ENCODE data around the gene VIPAS39.

DNA sequence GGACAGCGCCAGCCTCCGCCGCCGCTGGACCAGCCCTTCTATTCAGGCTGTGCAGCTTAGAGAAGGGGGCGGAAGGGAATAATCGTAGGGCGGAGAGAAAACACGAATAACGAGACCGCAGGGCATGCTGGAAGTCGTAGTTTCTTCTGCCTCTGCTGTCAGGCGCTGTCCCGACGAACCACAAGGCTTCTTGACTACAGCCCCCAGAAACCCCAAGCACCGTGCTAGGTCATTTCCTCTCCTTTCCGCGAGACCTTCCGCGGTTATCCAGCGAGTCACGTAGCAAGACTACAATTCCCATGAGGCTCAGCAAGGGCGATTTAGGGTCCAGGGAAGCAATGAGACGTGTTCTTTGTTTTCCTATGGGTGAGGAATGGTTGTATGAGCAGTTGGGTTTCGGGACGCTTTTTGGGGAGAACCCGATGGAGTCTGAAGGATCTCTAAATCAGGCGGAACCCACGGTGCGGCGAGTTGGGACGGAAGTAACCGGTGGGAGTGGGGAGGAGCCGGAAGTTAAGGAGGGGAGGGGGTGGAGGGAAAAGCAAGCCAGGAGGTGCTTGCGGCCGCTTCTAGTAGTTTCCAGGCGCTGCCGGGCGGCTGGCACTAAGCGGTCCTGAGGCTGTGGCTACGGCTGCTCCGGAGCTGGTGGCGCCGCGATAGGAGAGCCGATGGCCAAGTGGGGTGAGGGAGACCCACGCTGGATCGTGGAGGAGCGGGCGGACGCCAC is at the start of gene VIPAS39, which contains the start of gene AHSA1:
- TF ChIP-seq, protein P1, sequence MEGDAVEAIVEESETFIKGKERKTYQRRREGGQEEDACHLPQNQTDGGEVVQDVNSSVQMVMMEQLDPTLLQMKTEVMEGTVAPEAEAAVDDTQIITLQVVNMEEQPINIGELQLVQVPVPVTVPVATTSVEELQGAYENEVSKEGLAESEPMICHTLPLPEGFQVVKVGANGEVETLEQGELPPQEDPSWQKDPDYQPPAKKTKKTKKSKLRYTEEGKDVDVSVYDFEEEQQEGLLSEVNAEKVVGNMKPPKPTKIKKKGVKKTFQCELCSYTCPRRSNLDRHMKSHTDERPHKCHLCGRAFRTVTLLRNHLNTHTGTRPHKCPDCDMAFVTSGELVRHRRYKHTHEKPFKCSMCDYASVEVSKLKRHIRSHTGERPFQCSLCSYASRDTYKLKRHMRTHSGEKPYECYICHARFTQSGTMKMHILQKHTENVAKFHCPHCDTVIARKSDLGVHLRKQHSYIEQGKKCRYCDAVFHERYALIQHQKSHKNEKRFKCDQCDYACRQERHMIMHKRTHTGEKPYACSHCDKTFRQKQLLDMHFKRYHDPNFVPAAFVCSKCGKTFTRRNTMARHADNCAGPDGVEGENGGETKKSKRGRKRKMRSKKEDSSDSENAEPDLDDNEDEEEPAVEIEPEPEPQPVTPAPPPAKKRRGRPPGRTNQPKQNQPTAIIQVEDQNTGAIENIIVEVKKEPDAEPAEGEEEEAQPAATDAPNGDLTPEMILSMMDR (IDR thresholded peaks at IDR 0.05; ENCODE audit: low read length), result no peak
- TF ChIP-seq EZH2 (optimal IDR thresholded peaks at IDR 0.05; ENCODE audit: low read depth, low read length), result no peak

Data from MM.1S (cell line).